ENCODE results near the gene SGK1. TPM values are rescaled to one million over a fixed set of nuclear protein-coding genes. Genes with fewer than 3 reads are reported as not detected.

SGK1 gene
- total RNA-seq, 2 donors from 2014 or later, result 67.3 to 97.5 TPM

DNA sequence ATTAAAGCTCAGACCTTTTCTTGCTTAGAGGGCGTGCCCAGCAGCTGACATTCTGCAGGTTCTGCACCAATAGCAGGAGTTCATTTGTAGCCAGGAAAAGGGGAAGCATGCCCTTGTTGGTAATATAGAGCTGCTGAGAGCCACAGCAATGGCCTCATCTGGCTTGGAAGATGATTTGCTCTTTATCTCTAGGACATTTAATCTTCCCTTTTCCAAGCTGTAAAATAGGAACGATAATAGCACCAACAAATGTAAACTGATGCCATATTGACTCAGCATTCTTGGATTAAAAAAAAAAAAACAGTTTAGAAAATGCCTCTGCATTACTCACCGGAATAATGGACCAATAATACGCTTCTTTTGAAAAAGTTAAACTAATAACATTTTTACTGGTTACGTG is 172.1 kb downstream of the SGK1 start:
- DNase-seq (ENCODE audit: low spot score), result no peak
- H3K36me3 ChIP-seq, result no peaks in the 10 kb centered on the region
- no peaks in the 10 kb centered on the region for H3K27me3 ChIP-seq (replicated peaks; ENCODE audit: insufficient read depth)
- no peak overlapping the region for H3K4me3 ChIP-seq
- TF ChIP-seq, protein P1, sequence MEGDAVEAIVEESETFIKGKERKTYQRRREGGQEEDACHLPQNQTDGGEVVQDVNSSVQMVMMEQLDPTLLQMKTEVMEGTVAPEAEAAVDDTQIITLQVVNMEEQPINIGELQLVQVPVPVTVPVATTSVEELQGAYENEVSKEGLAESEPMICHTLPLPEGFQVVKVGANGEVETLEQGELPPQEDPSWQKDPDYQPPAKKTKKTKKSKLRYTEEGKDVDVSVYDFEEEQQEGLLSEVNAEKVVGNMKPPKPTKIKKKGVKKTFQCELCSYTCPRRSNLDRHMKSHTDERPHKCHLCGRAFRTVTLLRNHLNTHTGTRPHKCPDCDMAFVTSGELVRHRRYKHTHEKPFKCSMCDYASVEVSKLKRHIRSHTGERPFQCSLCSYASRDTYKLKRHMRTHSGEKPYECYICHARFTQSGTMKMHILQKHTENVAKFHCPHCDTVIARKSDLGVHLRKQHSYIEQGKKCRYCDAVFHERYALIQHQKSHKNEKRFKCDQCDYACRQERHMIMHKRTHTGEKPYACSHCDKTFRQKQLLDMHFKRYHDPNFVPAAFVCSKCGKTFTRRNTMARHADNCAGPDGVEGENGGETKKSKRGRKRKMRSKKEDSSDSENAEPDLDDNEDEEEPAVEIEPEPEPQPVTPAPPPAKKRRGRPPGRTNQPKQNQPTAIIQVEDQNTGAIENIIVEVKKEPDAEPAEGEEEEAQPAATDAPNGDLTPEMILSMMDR (IDR thresholded peaks at IDR 0.05), result no peak
- H3K9me3 ChIP-seq, result no peaks in the 10 kb centered on the region
- H3K4me1 ChIP-seq (ENCODE audit: control insufficient read depth in 1 of 2, low read depth in 2 of 2), result peaks cover 7 to 8% of the 10 kb centered on the region in 2 donors
- H3K27ac ChIP-seq, result no peak overlapping the region
- no peak for ATAC-seq (ENCODE audit: insufficient number of reproducible peaks, low FRiP score, low read depth)

DNA sequence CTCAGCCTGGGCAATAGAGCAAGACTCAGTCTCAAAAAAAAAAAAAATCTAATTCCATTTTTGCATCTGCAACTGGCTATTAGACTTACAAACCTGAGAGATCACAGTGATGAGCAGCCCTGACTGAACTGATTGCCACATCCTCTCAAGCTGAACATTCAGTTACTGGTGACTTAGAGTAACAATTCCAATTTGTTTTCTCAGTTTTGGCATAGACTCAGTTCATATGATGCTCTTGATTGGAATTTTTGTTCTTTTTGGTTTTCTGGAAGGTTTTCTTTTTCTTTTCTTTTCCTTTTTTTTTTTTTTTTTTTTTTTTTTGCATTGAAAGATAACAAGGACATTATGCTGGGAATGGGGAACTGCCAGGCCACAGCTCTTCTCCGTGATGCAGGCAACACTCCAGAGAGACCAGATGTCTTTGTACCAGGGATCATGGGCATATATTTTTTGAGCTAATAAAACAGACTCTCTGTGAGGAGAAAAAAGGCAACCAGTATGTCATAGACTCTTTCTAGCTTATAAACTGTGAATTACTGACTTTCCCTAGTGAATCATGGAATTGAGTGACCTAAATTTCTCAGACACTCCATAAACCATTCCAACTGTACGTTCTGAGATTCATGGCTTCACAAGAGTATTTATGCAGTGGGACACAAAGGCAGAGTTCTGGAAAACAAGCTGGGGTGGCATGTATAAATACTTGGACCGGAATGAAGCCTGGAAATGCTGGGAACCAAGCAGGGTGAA is 179.5 kb downstream of the SGK1 start:
- TF ChIP-seq, protein P1 (IDR thresholded peaks at IDR 0.05), result no peak
- H3K9me3 ChIP-seq, result no peaks in the 10 kb centered on the region
- peaks cover 4 to 14% of the 10 kb centered on the region in 2 donors for H3K4me1 ChIP-seq (ENCODE audit: control insufficient read depth in 1 of 2, low read depth in 2 of 2)
- H3K27ac ChIP-seq, result peak overlapping the region; percentile 7 to 45
- H3K4me3 ChIP-seq, result no peak overlapping the region
- DNase-seq (ENCODE audit: low spot score) (no peak), ATAC-seq (ENCODE audit: insufficient number of reproducible peaks, low FRiP score, low read depth) (no peak)
- H3K27me3 ChIP-seq (replicated peaks; ENCODE audit: insufficient read depth), result no peaks in the 10 kb centered on the region
- no peaks in the 10 kb centered on the region for H3K36me3 ChIP-seq

DNA sequence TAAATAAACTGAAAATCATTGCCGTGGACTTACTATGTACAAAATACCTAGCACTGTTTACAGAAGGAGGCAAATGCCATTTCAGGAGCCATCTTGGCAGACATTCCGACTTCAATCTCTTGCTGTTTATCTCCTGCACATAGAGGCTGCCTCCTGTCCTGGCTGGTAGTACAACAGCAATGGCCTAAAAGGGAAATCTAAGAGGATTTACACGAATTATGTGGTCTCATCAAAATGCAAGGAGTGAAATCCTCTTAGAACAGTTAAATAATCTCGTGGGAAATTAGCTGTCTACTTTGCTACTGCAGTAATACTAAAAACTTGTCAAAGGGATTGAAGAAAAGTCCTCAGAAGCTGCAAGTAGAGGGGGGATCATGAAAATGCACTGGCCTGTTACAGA is 183.3 kb downstream of the SGK1 start:
- TF ChIP-seq, protein P1 (IDR thresholded peaks at IDR 0.05), result no peak
- Histone ChIP-seq H3K9me3 (no peaks in the 10 kb centered on the region), H3K36me3 (no peaks in the 10 kb centered on the region), H3K4me1 (ENCODE audit: control insufficient read depth in 1 of 2, low read depth in 2 of 2) (peaks cover 4 to 14% of the 10 kb centered on the region in 2 donors), H3K27me3 (replicated peaks; ENCODE audit: insufficient read depth) (no peaks in the 10 kb centered on the region), H3K27ac (no peak overlapping the region), H3K4me3 (no peak overlapping the region)
- no peak for DNase-seq (ENCODE audit: low spot score)
- ATAC-seq (ENCODE audit: insufficient number of reproducible peaks, low FRiP score, low read depth), result no peak

DNA sequence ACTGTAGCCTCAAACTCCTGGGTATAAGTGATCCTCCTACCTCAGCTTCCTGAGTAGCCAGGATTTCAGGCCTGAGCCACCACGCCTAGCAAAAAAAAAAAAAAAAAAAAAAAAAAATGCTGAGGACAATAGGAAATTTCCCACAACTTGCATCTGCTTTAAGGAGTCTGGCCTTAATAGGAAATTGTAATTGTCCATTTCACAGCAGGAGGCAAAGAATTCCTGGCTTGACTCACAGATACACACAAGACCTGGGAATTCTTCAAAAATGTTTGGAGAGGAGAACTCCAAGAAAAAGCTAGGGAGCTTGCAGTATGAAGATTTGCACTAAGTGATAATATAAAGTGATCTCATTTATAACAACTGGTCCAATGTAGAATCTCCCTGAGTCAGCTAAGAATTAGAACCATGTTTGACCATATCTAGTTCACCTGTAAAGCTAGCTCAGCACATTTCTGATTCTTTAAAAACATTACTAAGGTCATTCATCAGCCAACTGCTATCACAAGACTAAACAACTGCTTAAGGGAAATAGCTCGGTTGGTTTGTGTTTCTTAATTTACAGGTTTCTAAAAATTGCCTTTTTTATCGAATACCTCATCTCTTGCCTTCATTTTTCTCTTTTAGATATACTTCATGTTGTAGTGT is 185.3 kb downstream of the SGK1 start:
- DNase-seq (ENCODE audit: low spot score), result no peak
- Histone ChIP-seq H3K36me3 (no peaks in the 10 kb centered on the region), H3K4me3 (no peak overlapping the region), H3K27me3 (replicated peaks; ENCODE audit: insufficient read depth) (no peaks in the 10 kb centered on the region), H3K4me1 (ENCODE audit: control insufficient read depth in 1 of 2, low read depth in 2 of 2) (no peaks in the 10 kb centered on the region), H3K9me3 (no peaks in the 10 kb centered on the region), H3K27ac (no peak overlapping the region)
- TF ChIP-seq, protein P1 (IDR thresholded peaks at IDR 0.05), result no peak
- no peak for ATAC-seq (ENCODE audit: insufficient number of reproducible peaks, low FRiP score, low read depth)

DNA sequence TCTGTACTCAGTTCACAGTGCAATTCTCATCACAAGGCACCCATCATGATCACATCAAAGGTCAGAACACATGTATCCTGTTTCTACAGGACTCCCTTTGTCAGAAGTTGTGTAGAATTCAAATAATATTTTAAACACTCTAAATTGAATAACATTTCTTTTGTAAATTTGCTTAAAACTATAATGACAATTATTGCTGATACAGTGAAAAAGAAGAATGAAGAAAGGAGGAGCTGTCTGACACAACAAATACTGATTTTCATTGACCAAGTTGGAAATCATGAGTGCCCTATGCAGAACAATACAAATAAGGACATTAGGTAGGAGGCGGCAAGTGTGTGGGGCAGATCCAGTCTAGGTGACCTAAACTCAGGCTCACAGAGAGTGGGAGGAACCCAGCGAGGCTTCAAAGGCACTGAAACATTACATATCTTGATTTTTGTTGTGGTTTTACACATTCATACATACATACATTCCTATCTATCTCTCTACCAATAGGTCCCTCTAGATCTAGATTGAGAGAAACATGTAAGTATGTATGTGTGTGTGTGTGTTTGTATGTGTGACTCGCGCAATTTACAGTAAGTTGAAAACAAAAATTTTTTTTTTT is 186.3 kb downstream of the SGK1 start:
- H3K36me3 ChIP-seq, result no peaks in the 10 kb centered on the region
- H3K4me1 ChIP-seq (ENCODE audit: control insufficient read depth in 1 of 2, low read depth in 2 of 2), result no peaks in the 10 kb centered on the region
- ATAC-seq (ENCODE audit: insufficient number of reproducible peaks, low FRiP score, low read depth), result no peak
- H3K27me3 ChIP-seq (replicated peaks; ENCODE audit: insufficient read depth), result no peaks in the 10 kb centered on the region
- TF ChIP-seq, protein P1 (IDR thresholded peaks at IDR 0.05), result no peak
- H3K9me3 ChIP-seq, result no peaks in the 10 kb centered on the region
- H3K4me3 ChIP-seq, result no peak overlapping the region
- DNase-seq (ENCODE audit: low spot score), result no peak
- H3K27ac ChIP-seq, result no peak overlapping the region

All from thoracic aorta (tissue), 2 donors.